Measurements from ENCODE around the gene WASF2. TPM values are rescaled to one million over a fixed set of nuclear protein-coding genes. Genes with fewer than 3 reads are reported as not detected.

The WASF2 gene
- polyA plus RNA-seq, 1 donor from 2014 or later = 2.5 TPM

GRCh38 chr1:27368869-27369582 lies 120.9 kb downstream of the WASF2 start:
- Histone ChIP-seq H2AFZ (ENCODE audit: low read depth, low read length) (no peak overlapping the region), H3K4me2 (ENCODE audit: low read length) (no peak overlapping the region), H3K27ac (ENCODE audit: low read length) (no peak overlapping the region), H3K9ac (ENCODE audit: low read length) (no peak overlapping the region), H3K27me3 (ENCODE audit: insufficient read depth, low read depth, low read length) (peaks cover 7% of the 10 kb centered on the region), H3K9me3 (ENCODE audit: low read length) (no peaks in the 10 kb centered on the region), H3K4me3 (ENCODE audit: low read length) (no peak overlapping the region), H4K20me1 (ENCODE audit: insufficient read depth) (no peaks in the 10 kb centered on the region), H3F3A (ENCODE audit: insufficient read depth, low read length, poor library complexity, severe bottlenecking) (no peaks in the 10 kb centered on the region), H3K9me2 (ENCODE audit: insufficient read depth, low read length) (no peaks in the 10 kb centered on the region), H3K79me2 (replicated peaks; ENCODE audit: insufficient read depth, low read length) (no peaks in the 10 kb centered on the region), H3K36me3 (ENCODE audit: insufficient read depth, low read length) (no peaks in the 10 kb centered on the region)
- TF ChIP-seq EP300 (conservative IDR thresholded peaks at IDR 0.05; ENCODE audit: poor library complexity, severe bottlenecking) (no peak), POLR2AphosphoS5 (IDR thresholded peaks at IDR 0.05) (no peak), TAF1 (IDR thresholded peaks at IDR 0.05; ENCODE audit: low read depth) (no peak), SMC3 (conservative IDR thresholded peaks at IDR 0.05; ENCODE audit: poor library complexity) (no peak), REST (IDR thresholded peaks at IDR 0.05; ENCODE audit: borderline replicate concordance) (no peak), MXI1 (conservative IDR thresholded peaks at IDR 0.05; ENCODE audit: poor library complexity, severe bottlenecking) (no peak), EZH2 (IDR thresholded peaks at IDR 0.05; ENCODE audit: borderline replicate concordance, insufficient read depth, low read length, poor library complexity, severe bottlenecking) (no peak), CTCF (IDR thresholded peaks at IDR 0.05; ENCODE audit: poor library complexity, severe bottlenecking) (no peak), RAD21 (conservative IDR thresholded peaks at IDR 0.05) (no peak)

- H3K27me3 ChIP-seq (ENCODE audit: insufficient read depth, low read depth, low read length) = peaks cover 7% of the 10 kb centered on the region
- no peak overlapping the region for H3K27ac ChIP-seq (ENCODE audit: low read length)
- no peak overlapping the region for H3K4me2 ChIP-seq (ENCODE audit: low read length)
- no peak overlapping the region for H2AFZ ChIP-seq (ENCODE audit: low read depth, low read length)
- no peaks in the 10 kb centered on the region for H3K79me2 ChIP-seq (replicated peaks; ENCODE audit: insufficient read depth, low read length)
- peak overlapping the region; percentile 54 for H3K4me3 ChIP-seq (ENCODE audit: low read length)
- H3K9me2 ChIP-seq (ENCODE audit: insufficient read depth, low read length) = no peaks in the 10 kb centered on the region
- TF ChIP-seq SMC3 (conservative IDR thresholded peaks at IDR 0.05; ENCODE audit: poor library complexity) = no peak
- no peak for TF ChIP-seq CTCF (IDR thresholded peaks at IDR 0.05; ENCODE audit: poor library complexity, severe bottlenecking)
- no peak for TF ChIP-seq RAD21 (conservative IDR thresholded peaks at IDR 0.05)
- TF ChIP-seq TAF1 (IDR thresholded peaks at IDR 0.05; ENCODE audit: low read depth) = no peak
- no peak for TF ChIP-seq MXI1 (conservative IDR thresholded peaks at IDR 0.05; ENCODE audit: poor library complexity, severe bottlenecking)
- TF ChIP-seq REST (IDR thresholded peaks at IDR 0.05; ENCODE audit: borderline replicate concordance) = no peak
- no peak for TF ChIP-seq POLR2AphosphoS5 (IDR thresholded peaks at IDR 0.05)
- no peak for TF ChIP-seq EP300 (conservative IDR thresholded peaks at IDR 0.05; ENCODE audit: poor library complexity, severe bottlenecking)
- TF ChIP-seq EZH2 (IDR thresholded peaks at IDR 0.05; ENCODE audit: borderline replicate concordance, insufficient read depth, low read length, poor library complexity, severe bottlenecking) = no peak
- H4K20me1 ChIP-seq (ENCODE audit: insufficient read depth) = no peaks in the 10 kb centered on the region
- no peak overlapping the region for H3K9ac ChIP-seq (ENCODE audit: low read length)
- H3F3A ChIP-seq (ENCODE audit: insufficient read depth, low read length, poor library complexity, severe bottlenecking) = no peaks in the 10 kb centered on the region
- no peaks in the 10 kb centered on the region for H3K36me3 ChIP-seq (ENCODE audit: insufficient read depth, low read length)
- no peaks in the 10 kb centered on the region for H3K9me3 ChIP-seq (ENCODE audit: low read length)
Measured at GRCh38 chr1:27367160-27367650, 122.8 kb downstream of the WASF2 start.
